Gastroesophageal sphincter (tissue), 3 donors: ENCODE data around the gene PHF12.

ENCODE experiments used
- CTCF ChIP-seq, 4 experiments: fragments of 200-600 bp in 2 of 4; fragments of 450-650 bp in 2 of 4; sonication (generic) in 1 of 4; IDR thresholded peaks; one replicate each; pipeline ENCODE4 v1.5.1; 2017 to 2019; ENCODE audit warnings: antibody characterized with exemption in 4 of 4, mild to moderate bottlenecking in 2 of 4, moderate library complexity in 2 of 4
- POLR2A ChIP-seq, 2 donors: fragments of 450-650 bp; IDR thresholded peaks; one replicate each; pipeline ENCODE4 v1.6.1; 2017; ENCODE audit warnings: antibody characterized with exemption in 2 of 2, mild to moderate bottlenecking in 2 of 2, moderate library complexity in 1 of 2
- POLR2AphosphoS5 ChIP-seq: sonication (generic); formaldehyde crosslinking; IDR thresholded peaks from one replicate; pipeline ENCODE4 v1.6.1; 2017; ENCODE audit warnings: antibody characterized with exemption

- TF ChIP-seq CTCF (IDR thresholded peaks at IDR 0.05) (no peak), POLR2AphosphoS5 (no peak), POLR2A (IDR thresholded peaks at IDR 0.05) (no peak)
These were observed 26.5 kb upstream of the PHF12 start for GRCh38 chr17:28977659-28978355.
